ENCODE data around the gene EXOC1L. TPM values are rescaled to one million over a fixed set of nuclear protein-coding genes. Genes with fewer than 3 reads are reported as not detected.
A peak's percentile ranks its signal among the peaks of the same experiment; 100 is the strongest.

EXOC1L gene
- total and polyA plus RNA-seq, 2 of the 13 experiments (the other 11 are each of a cell fraction or from before 2014, with no cell fraction given): not detected

DNA sequence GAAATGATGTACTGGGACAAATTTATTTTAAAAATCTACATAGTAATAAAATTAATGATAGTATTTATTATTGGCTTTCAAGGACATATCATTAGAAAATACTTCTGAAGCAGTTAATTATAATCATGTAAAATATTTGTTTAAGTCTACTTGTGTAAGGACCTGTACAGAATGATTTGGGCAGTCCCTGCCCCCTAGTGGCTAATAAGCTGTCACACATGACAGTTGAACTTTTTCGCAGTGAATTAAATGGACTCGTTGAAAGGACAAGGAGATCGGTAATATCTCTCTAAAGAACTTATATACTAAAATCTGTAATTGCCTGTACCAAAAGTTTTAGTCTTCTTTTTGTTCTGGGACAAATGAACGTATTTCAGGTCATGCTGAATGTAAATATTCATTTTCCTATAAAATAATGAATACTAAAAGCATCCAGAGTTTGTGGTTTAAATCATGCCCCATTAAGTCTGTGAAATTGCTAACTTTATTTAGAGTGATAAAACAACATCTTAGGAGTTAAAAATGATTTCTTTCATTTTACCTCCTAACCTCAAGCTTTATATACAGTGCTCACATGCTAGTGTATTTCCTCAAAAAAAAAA is 47.5 kb downstream of the EXOC1L start:
- in situ Hi-C loops (cut with HindIII; ENCODE audit: extremely low pct_ligation_motif_present, low pct_unique_long_range_greater_than_20kb) (loop anchor here (25.0 kb wide), 1 partner anchor 480 kb away; the partner anchor contains the start of gene TMEM165), intact Hi-C loops (cut with micrococcal nuclease; ENCODE audit: unreplicated experiment) (loop anchor here (2.0 to 10.0 kb wide), 2 partner anchors 122 to 682 kb away; no protein-coding TSS in a partner anchor)
- FAIRE-seq (peak; percentile 37), ATAC-seq (peak; percentile 85), DNase-seq (ENCODE audit: low spot score) (peak; percentile 65)
- ChIA-PET CTCF (ENCODE audit: low intra/inter-chr PET ratio, low total read pairs) (interaction anchor here (0.7 kb wide), 1 partner anchor 682 kb away, joined by 4 read pairs; no protein-coding TSS in a partner anchor), POLR2A (no interaction called here)
- peaks cover 5 to 43% of the 10 kb centered on the region in 2 experiments; a peak in 4 of 5 replicates for H3K36me3 ChIP-seq (replicated peaks in 1 of 2; ENCODE audit: control insufficient read depth in 1 of 2, insufficient read depth in 2 of 2, low read length in 2 of 2)
- H3K4me1 ChIP-seq (ENCODE audit: insufficient read depth, low read length): peaks cover 6% of the 10 kb centered on the region; the same call in 1 of the 2 replicates
- H3K9me3 ChIP-seq (ENCODE audit: low read length): no peaks in the 10 kb centered on the region
- no peak overlapping the region for H3K4me2 ChIP-seq (ENCODE audit: low read depth, low read length)
- H3K27ac ChIP-seq (ENCODE audit: extremely low read length, insufficient read depth, low read length): no peak overlapping the region
- no peaks in the 10 kb centered on the region for H3K27me3 ChIP-seq (ENCODE audit: control insufficient read depth in 1 of 2, insufficient read depth in 2 of 2, low read length in 2 of 2)
- no peak overlapping the region for H3K4me3 ChIP-seq (replicated peaks in 1 of 3; ENCODE audit: insufficient read depth in 1 of 3, low read depth in 2 of 3, low read length in 3 of 3)
- H4K20me1 ChIP-seq (ENCODE audit: insufficient read depth, low read length): no peaks in the 10 kb centered on the region
- no TSS peak for BruUV-seq (replicated peaks)
- H2AFZ ChIP-seq (ENCODE audit: low read length): no peak overlapping the region
- H3K79me2 ChIP-seq (ENCODE audit: insufficient read depth, low read length): no peaks in the 10 kb centered on the region
- 13% methylated on average over 4 of the region's 4 CpGs for WGBS (ENCODE audit: low lambda C conversion rate)
- H3K9ac ChIP-seq (ENCODE audit: insufficient read depth, low read depth, low read length): no peak overlapping the region
- no peak for TF ChIP-seq NCOA1 (CRISPR knock-in tag; IDR thresholded peaks at IDR 0.05)
- TF ChIP-seq MED13 (CRISPR knock-in tag; IDR thresholded peaks at IDR 0.05): no peak
- no peak for TF ChIP-seq TAF15 (IDR thresholded peaks at IDR 0.05; ENCODE audit: low read depth, low read length, poor library complexity, severe bottlenecking)
- TF ChIP-seq ZNF367 (CRISPR knock-in tag; IDR thresholded peaks at IDR 0.05; ENCODE audit: borderline replicate concordance): no peak
- no peak for TF ChIP-seq ZFP62 (CRISPR knock-in tag; IDR thresholded peaks at IDR 0.05)
- no peak for TF ChIP-seq MIER3 (CRISPR knock-in tag; IDR thresholded peaks at IDR 0.05; ENCODE audit: borderline replicate concordance)
- TF ChIP-seq ZNF816 (CRISPR knock-in tag; IDR thresholded peaks at IDR 0.05; ENCODE audit: borderline replicate concordance): no peak
- TF ChIP-seq SAP130 (CRISPR knock-in tag; IDR thresholded peaks at IDR 0.05; ENCODE audit: low read depth): 0 out of 2 replicates have a peak, but pooled peaks have one; percentile 12
- TF ChIP-seq PAWR (CRISPR knock-in tag; IDR thresholded peaks at IDR 0.05; ENCODE audit: borderline replicate concordance): no peak
- no peak for TF ChIP-seq ZBTB38 (CRISPR knock-in tag; IDR thresholded peaks at IDR 0.05)
- TF ChIP-seq ZNF557 (CRISPR knock-in tag; IDR thresholded peaks at IDR 0.05): no peak
- 0 out of 2 replicates have a peak, but pooled peaks have one; percentile 16 for TF ChIP-seq GATAD2A (CRISPR knock-in tag; IDR thresholded peaks at IDR 0.05)
- TF ChIP-seq MEIS2 (CRISPR knock-in tag; IDR thresholded peaks at IDR 0.05): no peak
- TF ChIP-seq PBX3 (CRISPR knock-in tag; IDR thresholded peaks at IDR 0.05; ENCODE audit: borderline replicate concordance): no peak
- TF ChIP-seq ADNP (CRISPR knock-in tag; IDR thresholded peaks at IDR 0.05): no peak
- no peak for TF ChIP-seq RFX1 (IDR thresholded peaks at IDR 0.05)
- no peak for TF ChIP-seq HMG20B (CRISPR knock-in tag; conservative IDR thresholded peaks at IDR 0.05)
- no peak for TF ChIP-seq SMARCC2 (IDR thresholded peaks at IDR 0.05)
- TF ChIP-seq SALL2 (CRISPR knock-in tag; IDR thresholded peaks at IDR 0.05): no peak
- TF ChIP-seq, protein P1, sequence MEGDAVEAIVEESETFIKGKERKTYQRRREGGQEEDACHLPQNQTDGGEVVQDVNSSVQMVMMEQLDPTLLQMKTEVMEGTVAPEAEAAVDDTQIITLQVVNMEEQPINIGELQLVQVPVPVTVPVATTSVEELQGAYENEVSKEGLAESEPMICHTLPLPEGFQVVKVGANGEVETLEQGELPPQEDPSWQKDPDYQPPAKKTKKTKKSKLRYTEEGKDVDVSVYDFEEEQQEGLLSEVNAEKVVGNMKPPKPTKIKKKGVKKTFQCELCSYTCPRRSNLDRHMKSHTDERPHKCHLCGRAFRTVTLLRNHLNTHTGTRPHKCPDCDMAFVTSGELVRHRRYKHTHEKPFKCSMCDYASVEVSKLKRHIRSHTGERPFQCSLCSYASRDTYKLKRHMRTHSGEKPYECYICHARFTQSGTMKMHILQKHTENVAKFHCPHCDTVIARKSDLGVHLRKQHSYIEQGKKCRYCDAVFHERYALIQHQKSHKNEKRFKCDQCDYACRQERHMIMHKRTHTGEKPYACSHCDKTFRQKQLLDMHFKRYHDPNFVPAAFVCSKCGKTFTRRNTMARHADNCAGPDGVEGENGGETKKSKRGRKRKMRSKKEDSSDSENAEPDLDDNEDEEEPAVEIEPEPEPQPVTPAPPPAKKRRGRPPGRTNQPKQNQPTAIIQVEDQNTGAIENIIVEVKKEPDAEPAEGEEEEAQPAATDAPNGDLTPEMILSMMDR (CRISPR knock-in tag; IDR thresholded peaks at IDR 0.05): peak; percentile 78
- no peak for TF ChIP-seq FOSL1 (CRISPR knock-in tag; IDR thresholded peaks at IDR 0.05; ENCODE audit: borderline replicate concordance)
- no peak for TF ChIP-seq GFI1 (CRISPR knock-in tag; IDR thresholded peaks at IDR 0.05; ENCODE audit: borderline replicate concordance)
- no peak for TF ChIP-seq RAD51 (IDR thresholded peaks at IDR 0.05; ENCODE audit: borderline replicate concordance)
- TF ChIP-seq FOXA1 (IDR thresholded peaks at IDR 0.05): no peak
- TF ChIP-seq FOXA1 (CRISPR knock-in tag; IDR thresholded peaks at IDR 0.05): no peak
- TF ChIP-seq BRCA1 (CRISPR knock-in tag; IDR thresholded peaks at IDR 0.05): no peak
- peak; percentile 67 for TF ChIP-seq SMC3 (IDR thresholded peaks at IDR 0.05; ENCODE audit: low read length)

Measured in HepG2 (cell line).